ENCODE data around the gene DCST1.

DNA sequence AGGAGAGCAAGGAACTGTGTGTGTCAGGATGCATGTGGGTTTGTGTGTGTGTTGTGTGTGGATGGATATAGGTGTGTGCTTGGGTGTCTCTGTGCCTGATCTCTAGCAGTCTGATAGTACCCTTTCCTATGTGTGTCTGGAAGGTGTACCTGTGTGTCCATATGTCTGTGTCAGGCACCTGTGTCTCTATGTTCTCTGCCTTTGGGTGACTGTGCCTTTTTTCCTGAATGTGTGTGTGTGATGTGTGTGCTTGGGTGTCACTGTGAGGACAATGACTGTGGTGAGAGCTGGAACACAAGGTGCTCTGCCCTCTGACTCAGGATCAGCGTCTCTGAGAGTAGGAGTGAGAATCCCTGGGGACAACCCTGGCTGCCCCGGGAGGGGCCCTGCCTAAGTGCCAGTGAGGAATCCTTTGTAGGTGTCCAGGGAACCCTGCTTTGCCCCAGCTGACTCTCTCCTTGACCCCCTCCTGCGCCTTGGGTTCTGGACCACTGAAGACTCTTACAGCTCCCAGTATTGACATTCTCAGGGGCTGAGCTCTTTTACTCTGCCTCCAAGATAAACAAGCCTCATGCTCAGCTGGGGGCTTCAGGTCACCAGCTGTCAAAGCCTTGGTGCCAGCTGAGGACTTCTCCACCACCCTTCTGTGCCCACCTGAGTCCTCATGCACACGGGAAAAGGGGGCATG, 44.3 kb downstream of the DCST1 start:
- TF ChIP-seq, protein P1, sequence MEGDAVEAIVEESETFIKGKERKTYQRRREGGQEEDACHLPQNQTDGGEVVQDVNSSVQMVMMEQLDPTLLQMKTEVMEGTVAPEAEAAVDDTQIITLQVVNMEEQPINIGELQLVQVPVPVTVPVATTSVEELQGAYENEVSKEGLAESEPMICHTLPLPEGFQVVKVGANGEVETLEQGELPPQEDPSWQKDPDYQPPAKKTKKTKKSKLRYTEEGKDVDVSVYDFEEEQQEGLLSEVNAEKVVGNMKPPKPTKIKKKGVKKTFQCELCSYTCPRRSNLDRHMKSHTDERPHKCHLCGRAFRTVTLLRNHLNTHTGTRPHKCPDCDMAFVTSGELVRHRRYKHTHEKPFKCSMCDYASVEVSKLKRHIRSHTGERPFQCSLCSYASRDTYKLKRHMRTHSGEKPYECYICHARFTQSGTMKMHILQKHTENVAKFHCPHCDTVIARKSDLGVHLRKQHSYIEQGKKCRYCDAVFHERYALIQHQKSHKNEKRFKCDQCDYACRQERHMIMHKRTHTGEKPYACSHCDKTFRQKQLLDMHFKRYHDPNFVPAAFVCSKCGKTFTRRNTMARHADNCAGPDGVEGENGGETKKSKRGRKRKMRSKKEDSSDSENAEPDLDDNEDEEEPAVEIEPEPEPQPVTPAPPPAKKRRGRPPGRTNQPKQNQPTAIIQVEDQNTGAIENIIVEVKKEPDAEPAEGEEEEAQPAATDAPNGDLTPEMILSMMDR (conservative IDR thresholded peaks at IDR 0.05; ENCODE audit: low read depth, low read length): no peak
- TF ChIP-seq EZH2 (IDR thresholded peaks at IDR 0.05; ENCODE audit: borderline replicate concordance, low read depth, low read length, poor library complexity, severe bottlenecking): no peak
